Loucy (cell line): ENCODE measurements around the gene PAQR4.

Source experiments
- H2AFZ ChIP-seq: fragments of 200-600 bp; sonication (generic); 2 replicates; pipeline ENCODE4 v1.6.0; 2016; ENCODE audit warnings: antibody characterized with exemption, mild to moderate bottlenecking, low read length, moderate library complexity
- H3F3A ChIP-seq: fragments of 200-600 bp; 2 replicates; pipeline ENCODE4 v1.6.0; 2016; ENCODE audit warnings: antibody characterized with exemption, low read depth, mild to moderate bottlenecking
- H3K27me3 ChIP-seq: fragments of 200-600 bp; sonication (generic); 2 replicates; pipeline ENCODE4 v1.6.1; 2014; ENCODE audit warnings: low read length, mild to moderate bottlenecking; ENCODE audit not compliant: insufficient read depth, poor library complexity, severe bottlenecking
- H3K36me3 ChIP-seq: fragments of 200-600 bp; sonication (generic); 2 replicates; pipeline ENCODE4 v1.6.1; 2016; ENCODE audit warnings: low read length; ENCODE audit not compliant: insufficient read depth
- H3K4me1 ChIP-seq: fragments of 200-600 bp; sonication (generic); 2 replicates; pipeline ENCODE4 v1.5.1; 2014; ENCODE audit warnings: low read length, mild to moderate bottlenecking; ENCODE audit not compliant: insufficient read depth, poor library complexity, severe bottlenecking
- H3K4me2 ChIP-seq: fragments of 200-600 bp; sonication (generic); 2 replicates; pipeline ENCODE4 v1.6.0; 2014; ENCODE audit warnings: antibody characterized with exemption, low read length, low read depth, mild to moderate bottlenecking; ENCODE audit not compliant: poor library complexity, severe bottlenecking
- H3K4me3 ChIP-seq: fragments of 200-600 bp; sonication (generic); 2 replicates; pipeline ENCODE4 v1.5.1; 2014; ENCODE audit warnings: low read length, mild to moderate bottlenecking, mixed read lengths; ENCODE audit not compliant: poor library complexity, severe bottlenecking
- H3K79me2 ChIP-seq: fragments of 200-600 bp; sonication (generic); 2 replicates; pipeline ENCODE4 v1.6.1; 2014; ENCODE audit warnings: low read length; ENCODE audit not compliant: insufficient read depth
- H3K9ac ChIP-seq: fragments of 200-600 bp; sonication (generic); 2 replicates; pipeline ENCODE4 v1.6.0; 2014; ENCODE audit warnings: mild to moderate bottlenecking, low read depth, low read length, moderate library complexity; ENCODE audit not compliant: poor library complexity, severe bottlenecking
- H3K9me2 ChIP-seq: fragments of 200-600 bp; sonication (generic); replicated peaks from 2 replicates; pipeline ENCODE4 v1.6.1; 2016; ENCODE audit warnings: low read depth, low read length, mixed read lengths
- H3K9me3 ChIP-seq: fragments of 200-600 bp; sonication (generic); 2 replicates; pipeline ENCODE4 v1.6.1; 2014; ENCODE audit warnings: mild to moderate bottlenecking, antibody characterized with exemption, low read length, low read depth; ENCODE audit not compliant: insufficient read depth
- H4K20me1 ChIP-seq: fragments of 200-600 bp; sonication (generic); 2 replicates; pipeline ENCODE4 v1.6.0; 2014; ENCODE audit warnings: antibody characterized with exemption, low read length, mild to moderate bottlenecking; ENCODE audit not compliant: insufficient read depth, poor library complexity, severe bottlenecking
- EZH2phosphoT487 ChIP-seq: fragments of 200-600 bp; IDR thresholded peaks from 2 replicates; pipeline ENCODE4 v1.6.1; 2018; ENCODE audit warnings: antibody characterized with exemption, mild to moderate bottlenecking, moderate library complexity, borderline replicate concordance
- TF ChIP-seq, protein P1 (sequence below): fragments of 200-600 bp; sonication (generic); conservative IDR thresholded peaks from 2 replicates; pipeline ENCODE4 v1.5.1; 2014; ENCODE audit warnings: mild to moderate bottlenecking, antibody characterized with exemption, low read length

Gene PAQR4

GRCh38 chr16:2950353-2950724 is 18.8 kb upstream of the PAQR4 start:
- Histone ChIP-seq H3K4me2 (no peak overlapping the region), H3K4me1 (no peaks in the 10 kb centered on the region), H3K9me2 (no peaks in the 10 kb centered on the region), H3K9ac (no peak overlapping the region), H3K79me2 (no peaks in the 10 kb centered on the region), H4K20me1 (no peaks in the 10 kb centered on the region), H2AFZ (no peak overlapping the region), H3K27me3 (no peaks in the 10 kb centered on the region), H3K4me3 (no peak overlapping the region), H3K9me3 (no peaks in the 10 kb centered on the region), H3K36me3 (no peaks in the 10 kb centered on the region), H3F3A (no peaks in the 10 kb centered on the region)
- TF ChIP-seq EZH2phosphoT487 = no peak
- TF ChIP-seq, protein P1, sequence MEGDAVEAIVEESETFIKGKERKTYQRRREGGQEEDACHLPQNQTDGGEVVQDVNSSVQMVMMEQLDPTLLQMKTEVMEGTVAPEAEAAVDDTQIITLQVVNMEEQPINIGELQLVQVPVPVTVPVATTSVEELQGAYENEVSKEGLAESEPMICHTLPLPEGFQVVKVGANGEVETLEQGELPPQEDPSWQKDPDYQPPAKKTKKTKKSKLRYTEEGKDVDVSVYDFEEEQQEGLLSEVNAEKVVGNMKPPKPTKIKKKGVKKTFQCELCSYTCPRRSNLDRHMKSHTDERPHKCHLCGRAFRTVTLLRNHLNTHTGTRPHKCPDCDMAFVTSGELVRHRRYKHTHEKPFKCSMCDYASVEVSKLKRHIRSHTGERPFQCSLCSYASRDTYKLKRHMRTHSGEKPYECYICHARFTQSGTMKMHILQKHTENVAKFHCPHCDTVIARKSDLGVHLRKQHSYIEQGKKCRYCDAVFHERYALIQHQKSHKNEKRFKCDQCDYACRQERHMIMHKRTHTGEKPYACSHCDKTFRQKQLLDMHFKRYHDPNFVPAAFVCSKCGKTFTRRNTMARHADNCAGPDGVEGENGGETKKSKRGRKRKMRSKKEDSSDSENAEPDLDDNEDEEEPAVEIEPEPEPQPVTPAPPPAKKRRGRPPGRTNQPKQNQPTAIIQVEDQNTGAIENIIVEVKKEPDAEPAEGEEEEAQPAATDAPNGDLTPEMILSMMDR = no peak

DNA sequence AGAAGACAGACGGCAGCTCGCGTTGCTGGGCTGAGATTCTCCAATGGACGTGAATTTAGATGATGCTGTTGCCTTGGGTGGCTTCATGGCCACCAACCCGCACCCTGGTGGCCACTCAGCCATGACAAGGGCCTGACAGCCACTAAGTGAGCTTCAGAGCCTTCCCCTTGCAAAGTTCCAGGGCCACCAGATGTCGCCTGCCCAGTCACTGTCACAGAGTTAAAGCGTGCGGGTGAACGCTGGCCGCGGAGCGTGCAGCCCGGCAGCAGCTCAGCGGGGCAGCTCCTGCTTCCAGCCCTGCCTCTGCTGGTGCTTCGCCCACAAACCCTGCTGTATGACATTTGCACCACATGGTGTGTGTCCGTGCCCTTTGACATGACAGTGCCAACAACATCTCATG is 18.4 kb upstream of the PAQR4 start:
- H3K9me2 ChIP-seq = no peaks in the 10 kb centered on the region
- no peaks in the 10 kb centered on the region for H3F3A ChIP-seq
- H3K4me2 ChIP-seq = no peak overlapping the region
- no peaks in the 10 kb centered on the region for H3K9me3 ChIP-seq
- no peaks in the 10 kb centered on the region for H3K27me3 ChIP-seq
- H3K36me3 ChIP-seq = no peaks in the 10 kb centered on the region
- no peak overlapping the region for H2AFZ ChIP-seq
- H4K20me1 ChIP-seq = no peaks in the 10 kb centered on the region
- no peaks in the 10 kb centered on the region for H3K4me1 ChIP-seq
- H3K4me3 ChIP-seq = no peak overlapping the region
- no peak for TF ChIP-seq EZH2phosphoT487
- TF ChIP-seq, protein P1 = no peak
- H3K9ac ChIP-seq = no peak overlapping the region
- no peaks in the 10 kb centered on the region for H3K79me2 ChIP-seq

- H3K9ac ChIP-seq = no peak overlapping the region
- H3K4me2 ChIP-seq = no peak overlapping the region
- peaks cover 4% of the 10 kb centered on the region for H3K4me1 ChIP-seq
- no peaks in the 10 kb centered on the region for H4K20me1 ChIP-seq
- H3K36me3 ChIP-seq = no peaks in the 10 kb centered on the region
- TF ChIP-seq, protein P1 = no peak
- TF ChIP-seq EZH2phosphoT487 = no peak
- no peaks in the 10 kb centered on the region for H3F3A ChIP-seq
- H3K4me3 ChIP-seq = no peak overlapping the region
- no peaks in the 10 kb centered on the region for H3K9me3 ChIP-seq
- no peak overlapping the region for H2AFZ ChIP-seq
- H3K27me3 ChIP-seq = no peaks in the 10 kb centered on the region
- no peaks in the 10 kb centered on the region for H3K79me2 ChIP-seq
- H3K9me2 ChIP-seq = no peaks in the 10 kb centered on the region
Measured at GRCh38 chr16:2952679-2953078, 16.5 kb upstream of the PAQR4 start.
